ENCODE data around the gene PEX6. TPM values are rescaled to one million over a fixed set of nuclear protein-coding genes. Genes with fewer than 3 reads are reported as not detected.
A peak's percentile ranks its signal among the peaks of the same experiment; 100 is the strongest.

PEX6 gene
- total and polyA plus RNA-seq, 2 of the 13 experiments (the other 11 are each of a cell fraction or from before 2014, with no cell fraction given): 5.1 to 6.7 TPM

DNA sequence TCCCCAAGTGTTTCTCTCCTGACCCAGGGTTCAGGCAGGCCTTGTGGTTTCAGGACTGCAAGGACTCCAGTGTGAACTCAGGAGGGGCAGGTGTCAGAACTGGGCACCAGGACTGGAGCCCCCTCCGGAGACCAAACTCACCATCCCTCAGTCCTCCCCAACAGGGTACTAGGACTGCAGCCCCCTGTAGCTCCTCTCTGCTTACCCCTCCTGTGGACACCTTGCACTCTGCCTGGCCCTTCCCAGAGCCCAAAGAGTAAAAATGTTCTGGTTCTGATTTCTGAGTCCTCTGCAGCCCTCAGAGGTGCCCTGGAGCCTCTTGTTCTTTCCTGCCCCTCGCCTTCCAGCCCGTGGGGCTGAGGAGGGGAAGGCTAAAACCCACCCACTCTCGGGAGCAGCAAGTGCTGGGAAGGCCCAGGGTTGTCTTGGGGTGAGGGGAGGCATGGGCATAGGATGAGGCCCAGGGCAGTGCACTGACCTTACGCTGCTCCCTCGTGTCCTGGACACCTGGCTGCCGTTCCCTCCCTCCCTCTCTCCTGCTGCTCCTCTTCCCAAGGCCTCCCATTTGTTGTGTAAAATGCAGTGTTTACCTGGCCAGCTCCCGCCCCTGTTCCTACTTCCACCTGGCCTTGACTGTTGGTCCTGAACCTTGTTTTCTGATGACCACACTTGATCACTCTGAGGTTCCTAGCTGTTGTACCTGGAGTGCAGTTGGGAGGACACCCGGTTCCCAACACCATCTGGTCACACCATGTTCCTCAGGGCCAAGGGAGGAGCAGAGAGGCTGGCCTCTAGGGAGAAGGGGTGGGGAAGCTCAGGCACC, 39.8 kb downstream of the PEX6 start (continued):
- TF ChIP-seq, protein P1, sequence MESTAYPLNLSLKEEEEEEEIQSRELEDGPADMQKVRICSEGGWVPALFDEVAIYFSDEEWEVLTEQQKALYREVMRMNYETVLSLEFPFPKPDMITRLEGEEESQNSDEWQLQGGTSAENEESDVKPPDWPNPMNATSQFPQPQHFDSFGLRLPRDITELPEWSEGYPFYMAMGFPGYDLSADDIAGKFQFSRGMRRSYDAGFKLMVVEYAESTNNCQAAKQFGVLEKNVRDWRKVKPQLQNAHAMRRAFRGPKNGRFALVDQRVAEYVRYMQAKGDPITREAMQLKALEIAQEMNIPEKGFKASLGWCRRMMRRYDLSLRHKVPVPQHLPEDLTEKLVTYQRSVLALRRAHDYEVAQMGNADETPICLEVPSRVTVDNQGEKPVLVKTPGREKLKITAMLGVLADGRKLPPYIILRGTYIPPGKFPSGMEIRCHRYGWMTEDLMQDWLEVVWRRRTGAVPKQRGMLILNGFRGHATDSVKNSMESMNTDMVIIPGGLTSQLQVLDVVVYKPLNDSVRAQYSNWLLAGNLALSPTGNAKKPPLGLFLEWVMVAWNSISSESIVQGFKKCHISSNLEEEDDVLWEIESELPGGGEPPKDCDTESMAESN (CRISPR knock-in tag; conservative IDR thresholded peaks at IDR 0.05): no peak
- TF ChIP-seq DMAP1 (CRISPR knock-in tag; IDR thresholded peaks at IDR 0.05) (peak; percentile 66; the same call in 1 of the 2 replicates), GTF3A (CRISPR knock-in tag; conservative IDR thresholded peaks at IDR 0.05) (no peak), FOXC1 (CRISPR knock-in tag; IDR thresholded peaks at IDR 0.05; ENCODE audit: borderline replicate concordance) (0 out of 2 replicates have a peak, but pooled peaks have one; percentile 71), NFYC (CRISPR knock-in tag; IDR thresholded peaks at IDR 0.05) (peak; percentile 61), SP2 (CRISPR knock-in tag; IDR thresholded peaks at IDR 0.05) (no peak; the same call in 1 of the 2 replicates), ZNF343 (CRISPR knock-in tag; IDR thresholded peaks at IDR 0.05) (peak; percentile 88), ZNF563 (CRISPR knock-in tag; IDR thresholded peaks at IDR 0.05) (no peak; the same call in 1 of the 2 replicates), ZNF10 (CRISPR knock-in tag; IDR thresholded peaks at IDR 0.05; ENCODE audit: borderline replicate concordance, low read depth) (no peak), GZF1 (CRISPR knock-in tag; IDR thresholded peaks at IDR 0.05) (no peak), ZNF747 (CRISPR knock-in tag; IDR thresholded peaks at IDR 0.05; ENCODE audit: borderline replicate concordance) (no peak; the same call in 1 of the 2 replicates), NCOA5 (CRISPR knock-in tag; IDR thresholded peaks at IDR 0.05) (no peak), ZNF605 (CRISPR knock-in tag; IDR thresholded peaks at IDR 0.05) (peak; percentile 97; the same call in 1 of the 2 replicates), ZMAT3 (CRISPR knock-in tag; conservative IDR thresholded peaks at IDR 0.05) (no peak), ARNT (IDR thresholded peaks at IDR 0.05) (no peak)
- TF ChIP-seq, protein P2, sequence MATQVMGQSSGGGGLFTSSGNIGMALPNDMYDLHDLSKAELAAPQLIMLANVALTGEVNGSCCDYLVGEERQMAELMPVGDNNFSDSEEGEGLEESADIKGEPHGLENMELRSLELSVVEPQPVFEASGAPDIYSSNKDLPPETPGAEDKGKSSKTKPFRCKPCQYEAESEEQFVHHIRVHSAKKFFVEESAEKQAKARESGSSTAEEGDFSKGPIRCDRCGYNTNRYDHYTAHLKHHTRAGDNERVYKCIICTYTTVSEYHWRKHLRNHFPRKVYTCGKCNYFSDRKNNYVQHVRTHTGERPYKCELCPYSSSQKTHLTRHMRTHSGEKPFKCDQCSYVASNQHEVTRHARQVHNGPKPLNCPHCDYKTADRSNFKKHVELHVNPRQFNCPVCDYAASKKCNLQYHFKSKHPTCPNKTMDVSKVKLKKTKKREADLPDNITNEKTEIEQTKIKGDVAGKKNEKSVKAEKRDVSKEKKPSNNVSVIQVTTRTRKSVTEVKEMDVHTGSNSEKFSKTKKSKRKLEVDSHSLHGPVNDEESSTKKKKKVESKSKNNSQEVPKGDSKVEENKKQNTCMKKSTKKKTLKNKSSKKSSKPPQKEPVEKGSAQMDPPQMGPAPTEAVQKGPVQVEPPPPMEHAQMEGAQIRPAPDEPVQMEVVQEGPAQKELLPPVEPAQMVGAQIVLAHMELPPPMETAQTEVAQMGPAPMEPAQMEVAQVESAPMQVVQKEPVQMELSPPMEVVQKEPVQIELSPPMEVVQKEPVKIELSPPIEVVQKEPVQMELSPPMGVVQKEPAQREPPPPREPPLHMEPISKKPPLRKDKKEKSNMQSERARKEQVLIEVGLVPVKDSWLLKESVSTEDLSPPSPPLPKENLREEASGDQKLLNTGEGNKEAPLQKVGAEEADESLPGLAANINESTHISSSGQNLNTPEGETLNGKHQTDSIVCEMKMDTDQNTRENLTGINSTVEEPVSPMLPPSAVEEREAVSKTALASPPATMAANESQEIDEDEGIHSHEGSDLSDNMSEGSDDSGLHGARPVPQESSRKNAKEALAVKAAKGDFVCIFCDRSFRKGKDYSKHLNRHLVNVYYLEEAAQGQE (IDR thresholded peaks at IDR 0.05; ENCODE audit: borderline replicate concordance in 1 of 2, low read depth in 1 of 2, low read length in 2 of 2): no peak
- TF ChIP-seq, protein P3, sequence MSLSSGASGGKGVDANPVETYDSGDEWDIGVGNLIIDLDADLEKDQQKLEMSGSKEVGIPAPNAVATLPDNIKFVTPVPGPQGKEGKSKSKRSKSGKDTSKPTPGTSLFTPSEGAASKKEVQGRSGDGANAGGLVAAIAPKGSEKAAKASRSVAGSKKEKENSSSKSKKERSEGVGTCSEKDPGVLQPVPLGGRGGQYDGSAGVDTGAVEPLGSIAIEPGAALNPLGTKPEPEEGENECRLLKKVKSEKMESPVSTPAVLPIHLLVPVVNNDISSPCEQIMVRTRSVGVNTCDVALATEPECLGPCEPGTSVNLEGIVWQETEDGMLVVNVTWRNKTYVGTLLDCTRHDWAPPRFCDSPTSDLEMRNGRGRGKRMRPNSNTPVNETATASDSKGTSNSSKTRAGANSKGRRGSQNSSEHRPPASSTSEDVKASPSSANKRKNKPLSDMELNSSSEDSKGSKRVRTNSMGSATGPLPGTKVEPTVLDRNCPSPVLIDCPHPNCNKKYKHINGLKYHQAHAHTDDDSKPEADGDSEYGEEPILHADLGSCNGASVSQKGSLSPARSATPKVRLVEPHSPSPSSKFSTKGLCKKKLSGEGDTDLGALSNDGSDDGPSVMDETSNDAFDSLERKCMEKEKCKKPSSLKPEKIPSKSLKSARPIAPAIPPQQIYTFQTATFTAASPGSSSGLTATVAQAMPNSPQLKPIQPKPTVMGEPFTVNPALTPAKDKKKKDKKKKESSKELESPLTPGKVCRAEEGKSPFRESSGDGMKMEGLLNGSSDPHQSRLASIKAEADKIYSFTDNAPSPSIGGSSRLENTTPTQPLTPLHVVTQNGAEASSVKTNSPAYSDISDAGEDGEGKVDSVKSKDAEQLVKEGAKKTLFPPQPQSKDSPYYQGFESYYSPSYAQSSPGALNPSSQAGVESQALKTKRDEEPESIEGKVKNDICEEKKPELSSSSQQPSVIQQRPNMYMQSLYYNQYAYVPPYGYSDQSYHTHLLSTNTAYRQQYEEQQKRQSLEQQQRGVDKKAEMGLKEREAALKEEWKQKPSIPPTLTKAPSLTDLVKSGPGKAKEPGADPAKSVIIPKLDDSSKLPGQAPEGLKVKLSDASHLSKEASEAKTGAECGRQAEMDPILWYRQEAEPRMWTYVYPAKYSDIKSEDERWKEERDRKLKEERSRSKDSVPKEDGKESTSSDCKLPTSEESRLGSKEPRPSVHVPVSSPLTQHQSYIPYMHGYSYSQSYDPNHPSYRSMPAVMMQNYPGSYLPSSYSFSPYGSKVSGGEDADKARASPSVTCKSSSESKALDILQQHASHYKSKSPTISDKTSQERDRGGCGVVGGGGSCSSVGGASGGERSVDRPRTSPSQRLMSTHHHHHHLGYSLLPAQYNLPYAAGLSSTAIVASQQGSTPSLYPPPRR (CRISPR knock-in tag; IDR thresholded peaks at IDR 0.05; ENCODE audit: borderline replicate concordance): peak; percentile 95
- TF ChIP-seq, protein P4, sequence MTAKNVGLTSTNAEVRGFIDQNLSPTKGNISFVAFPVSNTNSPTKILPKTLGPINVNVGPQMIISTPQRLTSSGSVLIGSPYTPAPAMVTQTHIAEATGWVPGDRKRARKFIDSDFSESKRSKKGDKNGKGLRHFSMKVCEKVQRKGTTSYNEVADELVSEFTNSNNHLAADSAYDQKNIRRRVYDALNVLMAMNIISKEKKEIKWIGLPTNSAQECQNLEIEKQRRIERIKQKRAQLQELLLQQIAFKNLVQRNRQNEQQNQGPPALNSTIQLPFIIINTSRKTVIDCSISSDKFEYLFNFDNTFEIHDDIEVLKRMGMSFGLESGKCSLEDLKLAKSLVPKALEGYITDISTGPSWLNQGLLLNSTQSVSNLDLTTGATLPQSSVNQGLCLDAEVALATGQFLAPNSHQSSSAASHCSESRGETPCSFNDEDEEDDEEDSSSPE (CRISPR knock-in tag; IDR thresholded peaks at IDR 0.05): peak; percentile 85

Measured in HepG2 (cell line).